ENCODE data around the gene CIRBP. TPM values are rescaled to one million over a fixed set of nuclear protein-coding genes. Genes with fewer than 3 reads are reported as not detected.

Gene CIRBP
- total and polyA plus RNA-seq, 9 of the 15 experiments (the other 6 are each of a cell fraction or from before 2014, with no cell fraction given), result 20.5 to 327 (median 176) TPM

DNA sequence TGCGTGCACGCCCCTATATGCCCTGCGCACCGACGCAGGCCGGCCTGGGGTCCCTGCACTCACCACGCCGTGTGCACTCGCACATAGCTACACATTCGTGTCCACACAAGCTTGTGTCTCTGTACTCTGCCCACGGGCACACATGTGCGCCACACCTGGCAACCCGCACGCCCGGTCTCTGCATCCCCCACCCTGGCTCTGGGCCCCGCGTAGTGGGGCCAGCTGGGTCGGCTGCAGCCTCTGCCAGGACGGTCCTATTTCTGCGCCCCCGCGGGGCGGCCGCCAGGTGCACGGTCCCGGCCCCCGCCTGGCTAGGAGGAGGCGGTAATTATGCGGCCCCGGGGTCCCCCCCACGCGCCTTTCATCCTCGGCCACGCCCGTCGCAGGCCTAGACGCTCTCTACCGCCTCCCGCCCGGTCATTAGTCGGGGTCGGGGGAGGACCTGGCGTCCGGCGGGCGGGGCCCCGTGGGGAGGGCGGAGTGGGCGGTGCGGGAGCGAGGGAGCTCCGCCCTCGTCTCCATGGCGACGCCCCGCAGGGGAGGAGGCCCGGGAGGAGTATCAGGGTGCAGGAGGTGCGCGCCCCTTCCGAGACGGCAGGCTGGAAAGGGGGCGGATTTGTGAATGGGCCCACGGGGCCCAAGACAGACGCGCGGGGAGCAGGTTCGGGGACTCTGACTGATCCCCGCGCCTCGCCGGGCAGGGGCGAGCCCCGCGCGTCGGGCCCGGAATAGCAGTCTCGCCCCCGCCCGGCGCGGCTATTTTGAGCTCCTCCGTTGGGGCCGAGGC, 2.8 kb upstream of the CIRBP start (continued):
- TF ChIP-seq, protein P1, sequence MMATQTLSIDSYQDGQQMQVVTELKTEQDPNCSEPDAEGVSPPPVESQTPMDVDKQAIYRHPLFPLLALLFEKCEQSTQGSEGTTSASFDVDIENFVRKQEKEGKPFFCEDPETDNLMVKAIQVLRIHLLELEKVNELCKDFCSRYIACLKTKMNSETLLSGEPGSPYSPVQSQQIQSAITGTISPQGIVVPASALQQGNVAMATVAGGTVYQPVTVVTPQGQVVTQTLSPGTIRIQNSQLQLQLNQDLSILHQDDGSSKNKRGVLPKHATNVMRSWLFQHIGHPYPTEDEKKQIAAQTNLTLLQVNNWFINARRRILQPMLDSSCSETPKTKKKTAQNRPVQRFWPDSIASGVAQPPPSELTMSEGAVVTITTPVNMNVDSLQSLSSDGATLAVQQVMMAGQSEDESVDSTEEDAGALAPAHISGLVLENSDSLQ (IDR thresholded peaks at IDR 0.05), result 0 out of 2 replicates have a peak, but pooled peaks have one; percentile 34
- no peak for TF ChIP-seq SRSF9 (IDR thresholded peaks at IDR 0.05; ENCODE audit: borderline replicate concordance, low read depth, low read length)
- 0 out of 2 replicates have a peak, but pooled peaks have one; percentile 24 for TF ChIP-seq MED1 (CRISPR knock-in tag; IDR thresholded peaks at IDR 0.05; ENCODE audit: borderline replicate concordance)
- peak; percentile 13; the same call in 1 of the 2 replicates for TF ChIP-seq CTBP1 (IDR thresholded peaks at IDR 0.05; ENCODE audit: borderline replicate concordance)
- no peak for TF ChIP-seq CHCHD3 (CRISPR knock-in tag; IDR thresholded peaks at IDR 0.05)
- TF ChIP-seq SLC30A9 (CRISPR knock-in tag; IDR thresholded peaks at IDR 0.05), result no peak
- no peak for TF ChIP-seq NUFIP1 (IDR thresholded peaks at IDR 0.05; ENCODE audit: partially characterized antibody)
- TF ChIP-seq, protein P2, sequence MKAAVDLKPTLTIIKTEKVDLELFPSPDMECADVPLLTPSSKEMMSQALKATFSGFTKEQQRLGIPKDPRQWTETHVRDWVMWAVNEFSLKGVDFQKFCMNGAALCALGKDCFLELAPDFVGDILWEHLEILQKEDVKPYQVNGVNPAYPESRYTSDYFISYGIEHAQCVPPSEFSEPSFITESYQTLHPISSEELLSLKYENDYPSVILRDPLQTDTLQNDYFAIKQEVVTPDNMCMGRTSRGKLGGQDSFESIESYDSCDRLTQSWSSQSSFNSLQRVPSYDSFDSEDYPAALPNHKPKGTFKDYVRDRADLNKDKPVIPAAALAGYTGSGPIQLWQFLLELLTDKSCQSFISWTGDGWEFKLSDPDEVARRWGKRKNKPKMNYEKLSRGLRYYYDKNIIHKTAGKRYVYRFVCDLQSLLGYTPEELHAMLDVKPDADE (conservative IDR thresholded peaks at IDR 0.05; ENCODE audit: control insufficient read depth, low read depth, low read length), result no peak
- 0 out of 2 replicates have a peak, but pooled peaks have one; percentile 31 for TF ChIP-seq POLR2A (conservative IDR thresholded peaks at IDR 0.05)
- no peak for TF ChIP-seq SNIP1 (IDR thresholded peaks at IDR 0.05; ENCODE audit: low read depth)
- TF ChIP-seq ZNF311 (CRISPR knock-in tag; IDR thresholded peaks at IDR 0.05), result no peak
- no peak; the same call in 1 of the 2 replicates for TF ChIP-seq GABPA (tag; conservative IDR thresholded peaks at IDR 0.05; ENCODE audit: low read depth)
- TF ChIP-seq, protein P3, sequence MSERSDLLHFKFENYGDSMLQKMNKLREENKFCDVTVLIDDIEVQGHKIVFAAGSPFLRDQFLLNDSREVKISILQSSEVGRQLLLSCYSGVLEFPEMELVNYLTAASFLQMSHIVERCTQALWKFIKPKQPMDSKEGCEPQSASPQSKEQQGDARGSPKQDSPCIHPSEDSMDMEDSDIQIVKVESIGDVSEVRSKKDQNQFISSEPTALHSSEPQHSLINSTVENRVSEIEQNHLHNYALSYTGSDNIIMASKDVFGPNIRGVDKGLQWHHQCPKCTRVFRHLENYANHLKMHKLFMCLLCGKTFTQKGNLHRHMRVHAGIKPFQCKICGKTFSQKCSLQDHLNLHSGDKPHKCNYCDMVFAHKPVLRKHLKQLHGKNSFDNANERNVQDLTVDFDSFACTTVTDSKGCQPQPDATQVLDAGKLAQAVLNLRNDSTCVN (CRISPR knock-in tag; IDR thresholded peaks at IDR 0.05), result no peak
- 0 out of 2 replicates have a peak, but pooled peaks have one; percentile 29 for TF ChIP-seq POLR2G (IDR thresholded peaks at IDR 0.05; ENCODE audit: low read depth, low read length)
- TF ChIP-seq ZNF707 (CRISPR knock-in tag; conservative IDR thresholded peaks at IDR 0.05), result no peak
- TF ChIP-seq CCAR2 (IDR thresholded peaks at IDR 0.05; ENCODE audit: low read depth, low read length), result no peak
- TF ChIP-seq DACH1 (IDR thresholded peaks at IDR 0.05; ENCODE audit: partially characterized antibody), result peak; percentile 68
- TF ChIP-seq HDAC2 (IDR thresholded peaks at IDR 0.05), result 0 out of 2 replicates have a peak, but pooled peaks have one; percentile 53
- TF ChIP-seq SETDB1 (IDR thresholded peaks at IDR 0.05; ENCODE audit: low read length), result no peak
- peak; percentile 69 for TF ChIP-seq KLF16 (IDR thresholded peaks at IDR 0.05)
- no peak for TF ChIP-seq ZNF347 (CRISPR knock-in tag; IDR thresholded peaks at IDR 0.05; ENCODE audit: low read depth)
- no peak for TF ChIP-seq SIN3B (IDR thresholded peaks at IDR 0.05; ENCODE audit: low read depth)
- TF ChIP-seq ZNF224 (CRISPR knock-in tag; IDR thresholded peaks at IDR 0.05), result no peak
- peak; percentile 87 for TF ChIP-seq SP1 (CRISPR knock-in tag; IDR thresholded peaks at IDR 0.05)
- TF ChIP-seq TBP (optimal IDR thresholded peaks at IDR 0.05; ENCODE audit: low read depth, low read length), result peak; percentile 38
- TF ChIP-seq CBFB (CRISPR knock-in tag; IDR thresholded peaks at IDR 0.05), result peak; percentile 82; the same call in 1 of the 2 replicates
- 0 out of 2 replicates have a peak, but pooled peaks have one; percentile 17 for TF ChIP-seq ZNF431 (CRISPR knock-in tag; IDR thresholded peaks at IDR 0.05)
- TF ChIP-seq PURB (CRISPR knock-in tag; IDR thresholded peaks at IDR 0.05; ENCODE audit: low read depth), result no peak

Measured in K562 (cell line).